ENCODE measurements around the gene GOLPH3L.

DNA sequence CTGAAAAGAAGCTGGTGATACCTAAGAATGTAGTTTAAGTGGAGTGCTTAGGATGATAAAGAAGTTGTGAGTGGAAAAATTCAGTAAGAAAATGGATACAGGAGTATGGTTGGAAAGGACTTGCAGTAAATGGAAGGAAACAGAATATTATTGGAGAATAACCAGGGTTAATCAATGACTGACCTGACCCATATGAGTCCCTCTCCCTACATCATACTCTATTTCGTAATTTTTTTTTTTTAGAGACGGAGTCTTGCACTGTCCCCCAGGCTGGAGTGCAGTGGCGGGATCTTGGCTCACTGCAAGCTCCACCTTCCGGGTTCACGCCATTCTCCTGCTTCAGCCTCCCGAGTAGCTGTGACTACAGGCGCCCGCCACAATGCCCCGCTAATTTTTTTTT is 34.1 kb downstream of the GOLPH3L start:
- TF ChIP-seq ATF3 (IDR thresholded peaks at IDR 0.05; ENCODE audit: borderline replicate concordance, extremely low read depth, low read depth, low read length) (no peak), RBBP5 (conservative IDR thresholded peaks at IDR 0.05) (no peak)
